GM13976 (cell line): ENCODE results near the gene SH3PXD2A.
A peak's percentile ranks its signal among the peaks of the same experiment; 100 is the strongest.

Source experiments
- DNase-seq: peaks from one replicate; pipeline ENCODE4 v3.0.0; 2012; ENCODE audit warnings: low spot score
- CTCF ChIP-seq: IDR thresholded peaks from 2 replicates; pipeline ENCODE4 v1.5.1; 2012; ENCODE audit warnings: borderline replicate concordance, mild to moderate bottlenecking; ENCODE audit not compliant: insufficient read depth; ENCODE audit errors: extremely low read depth, missing control alignments, control extremely low read depth
- in situ Hi-C: fragments of 300-500 bp; cut with MboI; formaldehyde crosslinking; loops from one replicate; pipeline ENCODE4 v1.12.0; 2022; ENCODE audit warnings: low sequenced_read_pairs, mixed read lengths, inconsistent platforms; ENCODE audit not compliant: unreplicated experiment

Gene SH3PXD2A

DNA sequence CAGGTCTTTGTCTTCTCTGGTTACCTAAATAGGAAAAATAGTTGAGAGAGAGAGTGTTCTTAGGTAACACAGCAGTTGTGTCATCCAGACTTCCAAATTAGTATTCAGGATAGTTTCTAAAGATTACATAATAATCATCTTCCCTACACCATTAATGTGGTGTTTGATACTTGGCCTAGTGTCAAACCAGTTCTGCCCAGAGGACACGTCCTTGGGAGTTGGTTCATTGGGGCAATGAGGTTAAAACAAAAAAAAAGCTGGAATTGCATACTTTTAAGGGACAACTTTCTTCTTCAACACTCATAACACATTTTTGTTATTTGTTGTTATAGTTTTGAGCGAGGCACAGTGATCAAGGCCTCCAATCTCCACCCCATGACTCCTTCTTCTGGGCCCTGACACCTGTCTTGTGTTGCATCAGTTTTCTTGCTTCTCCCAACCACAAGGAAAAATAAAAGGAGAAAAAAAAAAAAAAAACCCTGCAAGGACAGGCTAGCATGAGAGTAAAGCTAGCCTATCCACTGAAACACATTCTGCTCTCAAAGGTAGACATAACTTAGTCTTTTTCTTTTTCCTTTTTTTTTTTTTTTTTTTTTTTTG lies 33.8 kb upstream of the SH3PXD2A start:
- DNase-seq = no peak
- TF ChIP-seq CTCF = no peak
- in situ Hi-C loops = loop anchor here (25.0 kb wide), 1 partner anchor 323 kb away; no protein-coding TSS in a partner anchor

GRCh38 chr10:103888113-103888841 lies 32.9 kb upstream of the SH3PXD2A start:
- TF ChIP-seq CTCF = peak; percentile 67
- in situ Hi-C loops = loop anchor here (25.0 kb wide), 1 partner anchor 324 kb away; no protein-coding TSS in a partner anchor
- peak; percentile 60 for DNase-seq

- no peak for DNase-seq
- TF ChIP-seq CTCF = no peak
- in situ Hi-C loops = loop anchor here (25.0 kb wide), 1 partner anchor 327 kb away; no protein-coding TSS in a partner anchor
These were observed 30.2 kb upstream of the SH3PXD2A start for GRCh38 chr10:103885617-103886016.

- TF ChIP-seq CTCF = peak; percentile 60
- in situ Hi-C loops = loop anchor here (25.0 kb wide), 1 partner anchor 328 kb away; no protein-coding TSS in a partner anchor
- peak; percentile 56 for DNase-seq
These were observed 29.3 kb upstream of the SH3PXD2A start for GRCh38 chr10:103884681-103885139.

GRCh38 chr10:103882285-103883007 lies 27.1 kb upstream of the SH3PXD2A start:
- TF ChIP-seq CTCF = no peak
- DNase-seq = no peak
- in situ Hi-C loops = loop anchor here (25.0 kb wide), 1 partner anchor 330 kb away; no protein-coding TSS in a partner anchor
